NCI-H446 (cell line): ENCODE data around the gene ARHGAP12.
"Not testable (repeated sequence)": the region's sequence is repeated elsewhere in the genome, so short reads cannot be mapped to it uniquely, and the experiment has no call there.

Source experiments
- DNase-seq, 2 experiments: peaks; one replicate each; lab custom pipeline; 2025; lab: John Stamatoyannopoulos, UW

Gene ARHGAP12

GRCh38 chr10:31924833-31925232 is 3.8 kb downstream of the ARHGAP12 start:
- DNase-seq: no peak

- no peak for DNase-seq
These were observed 5.2 kb downstream of the ARHGAP12 start for GRCh38 chr10:31923389-31923788.

GRCh38 chr10:31921031-31921430 is 7.6 kb downstream of the ARHGAP12 start:
- DNase-seq: no peak

GRCh38 chr10:31920538-31920937 is 8.1 kb downstream of the ARHGAP12 start:
- no peak for DNase-seq

- DNase-seq: no peak
These were observed 9.8 kb downstream of the ARHGAP12 start for GRCh38 chr10:31918671-31919409.

GRCh38 chr10:31914370-31914769 is 14.3 kb downstream of the ARHGAP12 start:
- DNase-seq: no peak

- peak; percentile 50 to 90 for DNase-seq
These were observed 15.5 kb downstream of the ARHGAP12 start for GRCh38 chr10:31912898-31913850.

- no peak for DNase-seq
These were observed 16.3 kb downstream of the ARHGAP12 start for GRCh38 chr10:31912289-31912688.

- DNase-seq: no peak
These were observed 18.6 kb downstream of the ARHGAP12 start for GRCh38 chr10:31910016-31910415.

GRCh38 chr10:31908157-31908556 is 20.5 kb downstream of the ARHGAP12 start:
- DNase-seq: no peak

GRCh38 chr10:31906039-31906438 is 22.6 kb downstream of the ARHGAP12 start:
- DNase-seq: no peak

GRCh38 chr10:31905586-31905985 is 23.0 kb downstream of the ARHGAP12 start:
- DNase-seq: no peak

GRCh38 chr10:31902625-31903024 is 26.0 kb downstream of the ARHGAP12 start:
- DNase-seq: no peak

GRCh38 chr10:31897506-31897905 is 31.1 kb downstream of the ARHGAP12 start:
- no peak for DNase-seq

GRCh38 chr10:31896968-31897384 is 31.7 kb downstream of the ARHGAP12 start:
- no peak for DNase-seq

GRCh38 chr10:31895722-31896121 is 32.9 kb downstream of the ARHGAP12 start:
- not testable (repeated sequence) for DNase-seq

GRCh38 chr10:31888442-31888841 is 40.2 kb downstream of the ARHGAP12 start:
- DNase-seq: no peak

- DNase-seq: no peak
These were observed 40.8 kb downstream of the ARHGAP12 start for GRCh38 chr10:31887850-31888249.

GRCh38 chr10:31886885-31887284 is 41.7 kb downstream of the ARHGAP12 start:
- DNase-seq: no peak

GRCh38 chr10:31885971-31886370 is 42.7 kb downstream of the ARHGAP12 start:
- no peak for DNase-seq

GRCh38 chr10:31884386-31884785 is 44.2 kb downstream of the ARHGAP12 start:
- no peak for DNase-seq

GRCh38 chr10:31883397-31883796 is 45.2 kb downstream of the ARHGAP12 start:
- no peak for DNase-seq

GRCh38 chr10:31878486-31878885 is 50.1 kb downstream of the ARHGAP12 start:
- no peak for DNase-seq
